ENCODE data around the gene CCDC89.

The CCDC89 gene

DNA sequence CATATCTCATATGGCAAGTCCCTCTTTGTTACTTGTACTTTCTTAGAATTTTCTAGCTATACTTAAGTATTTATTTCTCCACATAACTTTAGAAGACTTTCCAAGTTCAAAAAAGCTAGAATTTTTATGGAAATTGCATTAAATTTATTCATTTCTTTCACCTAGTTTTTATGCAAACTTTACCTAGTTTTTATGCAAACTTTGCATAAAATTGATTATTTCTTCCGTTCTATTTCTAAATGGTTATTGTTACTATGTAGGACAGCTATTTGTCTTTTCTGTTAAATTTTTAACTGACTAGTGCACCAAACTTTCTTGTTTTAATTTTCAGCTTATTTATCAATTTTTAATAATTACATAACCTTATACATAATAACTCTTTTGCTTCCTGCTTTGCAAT lies 17.8 kb downstream of the CCDC89 start:
- no peak for DNase-seq (ENCODE audit: low spot score)
- TF ChIP-seq CTCF (IDR thresholded peaks at IDR 0.05; ENCODE audit: extremely low read depth, missing control alignments), result no peak

DNA sequence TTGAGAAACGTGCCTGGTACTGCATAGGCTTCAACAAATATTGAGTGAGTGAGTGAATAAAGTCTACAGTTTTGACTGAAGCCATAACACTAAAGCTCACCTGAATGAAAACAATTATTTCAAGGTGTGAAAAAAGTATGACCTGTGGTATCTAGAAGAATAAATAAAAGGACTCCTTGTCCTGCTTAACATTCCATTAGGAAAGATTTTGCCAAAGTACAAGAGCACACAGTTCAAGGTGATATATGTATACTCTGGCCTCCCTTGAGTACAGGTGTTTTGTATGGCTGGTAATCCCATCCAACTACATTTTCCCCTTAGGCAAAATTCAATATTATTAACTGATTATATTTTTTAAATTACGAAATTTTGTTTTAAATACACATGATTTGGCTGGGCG lies 19.3 kb downstream of the CCDC89 start:
- DNase-seq (ENCODE audit: low spot score), result no peak
- no peak for TF ChIP-seq CTCF (IDR thresholded peaks at IDR 0.05; ENCODE audit: extremely low read depth, missing control alignments)

DNA sequence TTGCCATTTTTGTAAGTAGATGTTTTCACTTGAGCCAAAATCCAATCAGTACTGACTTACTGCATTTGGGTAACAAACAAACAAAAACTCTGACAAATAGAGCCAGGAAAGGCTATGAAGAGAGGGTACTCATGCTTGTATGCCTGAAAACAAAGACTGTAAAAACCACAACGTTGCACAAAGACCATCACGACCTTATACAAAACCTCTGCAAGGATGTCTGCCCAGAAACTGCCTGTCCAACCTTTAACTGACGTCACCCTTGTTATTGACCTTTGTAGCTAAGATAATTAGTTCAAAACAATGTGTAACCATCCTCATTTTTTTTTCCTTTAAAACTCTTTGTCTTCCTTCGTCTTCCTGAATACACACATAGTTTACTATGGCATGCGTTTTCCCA lies 20.3 kb downstream of the CCDC89 start:
- no peak for TF ChIP-seq CTCF (IDR thresholded peaks at IDR 0.05; ENCODE audit: extremely low read depth, missing control alignments)
- DNase-seq (ENCODE audit: low spot score), result no peak

DNA sequence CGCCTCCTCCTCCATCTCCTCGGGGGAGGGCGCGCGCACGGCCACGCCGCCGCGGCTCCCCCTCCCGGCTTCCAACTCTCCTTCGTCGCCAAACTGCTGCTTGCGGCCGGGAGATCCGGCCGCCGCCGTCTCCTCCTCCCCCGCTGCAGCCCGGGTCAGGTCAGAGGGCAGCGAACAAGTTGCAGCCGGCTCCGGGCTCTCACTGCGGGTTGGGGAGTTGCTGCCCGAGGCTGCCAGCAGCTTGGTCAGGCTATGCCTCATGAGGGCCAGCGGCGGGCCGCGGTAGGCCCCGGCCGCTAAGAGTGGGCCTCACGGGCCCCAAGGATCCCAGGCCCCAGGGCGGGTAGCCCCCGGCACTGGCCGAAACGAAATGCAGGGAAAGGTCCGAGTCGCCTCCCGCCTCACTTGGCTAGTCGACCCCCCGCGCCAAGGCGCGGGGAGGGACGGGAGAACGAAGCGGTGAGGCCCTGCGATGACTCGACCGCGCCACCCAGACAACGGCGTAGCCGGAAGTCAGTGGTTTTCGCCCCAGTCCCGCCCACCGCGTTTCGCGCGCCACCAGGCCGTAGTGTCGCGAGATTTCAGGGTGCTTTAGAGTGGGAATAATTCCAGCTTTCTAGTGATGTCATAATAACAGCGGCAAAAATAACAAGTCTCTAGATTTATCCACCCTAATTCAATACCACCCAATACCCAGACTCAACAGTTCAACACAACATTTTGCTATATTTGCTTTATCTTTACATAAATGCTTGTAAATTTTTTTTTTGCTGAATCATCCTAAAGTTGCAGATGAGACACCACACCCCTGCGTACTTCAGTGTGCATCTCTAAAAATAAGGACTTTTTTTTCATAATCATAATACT lies 21.1 kb downstream of the CCDC89 start, which contains the start of gene CREBZF:
CREBZF (minus strand) TSS at position 515 of the 867 bp plus-strand sequence; CDS start at position 261, 254 bp downstream.
- peak; percentile 92 for DNase-seq (ENCODE audit: low spot score)
- no peak for TF ChIP-seq CTCF (IDR thresholded peaks at IDR 0.05; ENCODE audit: extremely low read depth, missing control alignments)

- peak; percentile 51 for TF ChIP-seq CTCF (IDR thresholded peaks at IDR 0.05; ENCODE audit: extremely low read depth, missing control alignments)
- DNase-seq (ENCODE audit: low spot score), result peak; percentile 82
Measured at GRCh38 chr11:85663753-85664614, 22.0 kb downstream of the CCDC89 start.

GRCh38 chr11:85663080-85663752 lies 22.8 kb downstream of the CCDC89 start:
- TF ChIP-seq CTCF (IDR thresholded peaks at IDR 0.05; ENCODE audit: extremely low read depth, missing control alignments), result no peak
- peak; percentile 26 for DNase-seq (ENCODE audit: low spot score)

All from GM20000 (cell line).